Heart right ventricle (tissue), 16 donors: ENCODE data around the gene CEP135. TPM values are rescaled to one million over a fixed set of nuclear protein-coding genes. Genes with fewer than 3 reads are reported as not detected.
"Not testable (repeated sequence)": the region's sequence is repeated elsewhere in the genome, so short reads cannot be mapped to it uniquely, and the experiment has no call there.

Source experiments
- ATAC-seq, 8 donors: fragments of 200-7000 bp; cut with Tn5 transposase; one replicate each; pipeline ENCODE4 v1.9.1; 2020; ENCODE audit warnings: mild to moderate bottlenecking in 8 of 8, moderate library complexity in 8 of 8, moderate number of reproducible peaks in 1 of 8
- DNase-seq, 2 donors: peaks; one replicate each; pipeline ENCODE4 v3.0.0-alpha.2; 2020
- H3K27ac ChIP-seq, 10 donors: fragments of 200-600 bp; sonication (generic) in 2 of 10; one replicate each; pipeline versions ENCODE4 v1.5.0 to v1.8.0; 2020 to 2022; ENCODE audit warnings: mild to moderate bottlenecking in 3 of 10
- H3K27me3 ChIP-seq, 7 donors: fragments of 200-600 bp; one replicate each; pipeline ENCODE4 v1.8.0; 2021 to 2022; ENCODE audit warnings: mild to moderate bottlenecking in 2 of 7
- H3K36me3 ChIP-seq, 9 donors: fragments of 200-600 bp; sonication (generic) in 1 of 9; one replicate each; pipeline versions ENCODE4 v1.5.0 to v1.8.0; 2020 to 2022; ENCODE audit warnings: mild to moderate bottlenecking in 2 of 9
- H3K4me1 ChIP-seq, 9 donors: fragments of 200-600 bp; sonication (generic) in 1 of 9; one replicate each; pipeline versions ENCODE4 v1.5.0 to v1.8.0; 2020 to 2022; ENCODE audit warnings: mild to moderate bottlenecking in 4 of 9
- H3K4me3 ChIP-seq, 10 donors: fragments of 200-600 bp; sonication (generic) in 2 of 10; one replicate each; pipeline versions ENCODE4 v1.5.0 to v1.8.0; 2020 to 2022; ENCODE audit warnings: mild to moderate bottlenecking in 7 of 10, moderate library complexity in 2 of 10
- H3K9me3 ChIP-seq, 11 donors: fragments of 200-600 bp in 10 of 11; sonication (generic) in 2 of 11; one replicate each; pipeline versions ENCODE4 v1.5.0 to v1.8.0; 2013 to 2022; ENCODE audit warnings: mild to moderate bottlenecking in 2 of 11, control low read depth in 1 of 11, moderate library complexity in 1 of 11
- CTCF ChIP-seq, 9 donors: fragments of 200-600 bp; sonication (generic) in 2 of 9; IDR thresholded peaks; one replicate each; pipeline versions ENCODE4 v1.5.0 to v1.8.0; 2021 to 2022; ENCODE audit warnings: antibody characterized with exemption in 9 of 9, mild to moderate bottlenecking in 5 of 9, moderate library complexity in 1 of 9
- WGBS, 2 donors: extraction: QIAGEN DNeasy Blood & Tissue Kit; methylation state at CpG; one replicate each; pipeline ENCODE4 v1.1.7; 2013; ENCODE audit warnings: inconsistent platforms in 1 of 2; 5-methylcytosine and 5-hydroxymethylcytosine counted together
- intact Hi-C, 10 donors: fragments of 100-400 bp; cut with DNase I; formaldehyde crosslinking; loops; one replicate each; pipeline versions ENCODE4 v1.11.1 to v1.14.2; 2022
- polyA plus RNA-seq, 2 donors: library from polyadenylated mRNA; stranded (reverse); fragments of 200-250 nt; gene quantifications; one replicate each; pipeline ENCODE4 v1.2.3, GENCODE V29; 2013
- total RNA-seq, 10 donors: library from RNA; stranded (reverse); fragmentation: NEBNext Ultra II Directional in 3 of 10; extraction: Animal tissue kit (Norgen Biotek cat#: 25700) in 3 of 10; gene quantifications; one replicate each; pipeline versions ENCODE4 v1.2.1 to v1.2.4, GENCODE V29; 2021 to 2023
- donor health status: Arrhythmogenic right ventricular cardiomyopathy.
- donor health status: ischemic (EF 13 %, LVEDD 7.1; RV severe dilation, severe dysfunction).
- donor health status: healthy with polysubstance abuse.
- donor health status: DM: no; HTN: yes; CAD: no.
- donor health status: DM: no; HTN: no; CAD: no.
- donor health status: ischemic (EF 25% LVEDD 6.9; RV normal size, moderate dysfunction).
- donor health status: ischemic (EF 25% LVEDD 5.7; RV mildly dilated, moderate dysfunction).
- donor health status: healthy.
- donor health status: DM: yes; HTN: yes; CAD: no.
- donor health status: Ischemic cardiomyopathy.
- donor health status: ischemic (EF 35%, LVEDD 5.7; RV mildly dilated, moderate dysfunction).
- donor health status: nonischemic (EF 11% LVEDD 7.7; RV severe dilation, severe dysfunction).
- donor health status: DM: yes; HTN: yes; CAD: no.
- donor health status: PGD.
- donor health status: ischemic (EF 29% LVEDD 5.4; RV normal size, mild dysfunction).
- donor health status: nonischemic (EF 23%, LVEDD 6.1; RV moderate dilation, normal function).

The CEP135 gene
- total and polyA plus RNA-seq, 12 donors: 0.90 to 4.0 (median 2.4) TPM

- Histone ChIP-seq H3K4me3 (no peak overlapping the region), H3K9me3 (peaks cover 0 to 62% (median 19%) of the 10 kb centered on the region in 11 donors), H3K36me3 (no peaks in the 10 kb centered on the region), H3K4me1 (peaks cover 0 to 8% (median 0%) of the 10 kb centered on the region in 9 donors), H3K27me3 (no peaks in the 10 kb centered on the region), H3K27ac (no peak overlapping the region)
- 69 to 71% methylated on average over 2 of the region's 2 CpGs for WGBS, 2 donors
- ATAC-seq (no peak), DNase-seq (no peak)
- no peak for TF ChIP-seq CTCF (IDR thresholded peaks at IDR 0.05)
- intact Hi-C loops: no loop called here
Observed at GRCh38 chr4:55931043-55931442, 17.7 kb upstream of the CEP135 start.

GRCh38 chr4:55931833-55932232, 16.9 kb upstream of the CEP135 start:
- intact Hi-C loops: no loop called here
- 77 to 84% methylated on average over 3 of the region's 3 CpGs for WGBS, 2 donors
- no peak for TF ChIP-seq CTCF (IDR thresholded peaks at IDR 0.05)

GRCh38 chr4:55932511-55932910, 16.2 kb upstream of the CEP135 start:
- H3K4me3 ChIP-seq: no peak overlapping the region
- DNase-seq (no peak), ATAC-seq (no peak)
- no peaks in the 10 kb centered on the region for H3K27me3 ChIP-seq
- WGBS, 2 donors: 87 to 94% methylated on average over 3 of the region's 3 CpGs
- H3K4me1 ChIP-seq: peaks cover 0 to 8% (median 0%) of the 10 kb centered on the region in 9 donors
- no peak for TF ChIP-seq CTCF (IDR thresholded peaks at IDR 0.05)
- no peak overlapping the region for H3K27ac ChIP-seq
- intact Hi-C loops: no loop called here
- H3K36me3 ChIP-seq: peaks cover 0 to 13% (median 5%) of the 10 kb centered on the region in 9 donors
- peaks cover 0 to 77% (median 34%) of the 10 kb centered on the region in 11 donors for H3K9me3 ChIP-seq

More at GRCh38 chr4:55931833-55932232, 16.9 kb upstream of the CEP135 start:
- H3K9me3 ChIP-seq: peaks cover 0 to 70% (median 27%) of the 10 kb centered on the region in 11 donors
- peaks cover 0 to 7% (median 0%) of the 10 kb centered on the region in 9 donors for H3K36me3 ChIP-seq
- no peaks in the 10 kb centered on the region for H3K27me3 ChIP-seq
- peaks cover 0 to 8% (median 0%) of the 10 kb centered on the region in 9 donors for H3K4me1 ChIP-seq
- no peak for ATAC-seq
- H3K27ac ChIP-seq: no peak overlapping the region
- no peak overlapping the region for H3K4me3 ChIP-seq
- no peak for DNase-seq

- DNase-seq (no peak), ATAC-seq (no peak)
- H3K36me3 ChIP-seq: peaks cover 0 to 21% (median 16%) of the 10 kb centered on the region in 9 donors
- H3K4me1 ChIP-seq: peaks cover 0 to 8% (median 0%) of the 10 kb centered on the region in 9 donors
- TF ChIP-seq CTCF (IDR thresholded peaks at IDR 0.05): no peak
- peaks cover 0 to 81% (median 38%) of the 10 kb centered on the region in 11 donors for H3K9me3 ChIP-seq
- intact Hi-C loops: no loop called here
- H3K4me3 ChIP-seq: no peak overlapping the region
- 44 to 52% methylated on average over 2 of the region's 2 CpGs for WGBS, 2 donors
- H3K27me3 ChIP-seq: no peaks in the 10 kb centered on the region
- no peak overlapping the region for H3K27ac ChIP-seq
Observed at GRCh38 chr4:55933611-55934010, 15.1 kb upstream of the CEP135 start.

- H3K27ac ChIP-seq, H3K4me3 ChIP-seq, ATAC-seq, H3K27me3 ChIP-seq, DNase-seq, intact Hi-C loops, H3K4me1 ChIP-seq: not testable (repeated sequence)
- Histone ChIP-seq H3K36me3 (peaks cover 0 to 33% (median 21%) of the 10 kb centered on the region in 9 donors), H3K9me3 (peaks cover 0 to 98% (median 36%) of the 10 kb centered on the region in 11 donors)
- WGBS, 2 donors: 94% methylated on average over 6 of the region's 6 CpGs
Observed at GRCh38 chr4:55935907-55936306, 12.8 kb upstream of the CEP135 start.
